GM12872 (cell line): ENCODE measurements around the gene DOCK4.

ENCODE experiments used
- TF ChIP-seq, protein P1 (sequence below): IDR thresholded peaks from 3 replicates; pipeline ENCODE4 v1.5.1; 2011; ENCODE audit warnings: low read depth, mild to moderate bottlenecking, low read length, moderate library complexity; ENCODE audit not compliant: insufficient read depth

Gene DOCK4

GRCh38 chr7:111682588-111683340 is 523.4 kb downstream of the DOCK4 start:
- TF ChIP-seq, protein P1, sequence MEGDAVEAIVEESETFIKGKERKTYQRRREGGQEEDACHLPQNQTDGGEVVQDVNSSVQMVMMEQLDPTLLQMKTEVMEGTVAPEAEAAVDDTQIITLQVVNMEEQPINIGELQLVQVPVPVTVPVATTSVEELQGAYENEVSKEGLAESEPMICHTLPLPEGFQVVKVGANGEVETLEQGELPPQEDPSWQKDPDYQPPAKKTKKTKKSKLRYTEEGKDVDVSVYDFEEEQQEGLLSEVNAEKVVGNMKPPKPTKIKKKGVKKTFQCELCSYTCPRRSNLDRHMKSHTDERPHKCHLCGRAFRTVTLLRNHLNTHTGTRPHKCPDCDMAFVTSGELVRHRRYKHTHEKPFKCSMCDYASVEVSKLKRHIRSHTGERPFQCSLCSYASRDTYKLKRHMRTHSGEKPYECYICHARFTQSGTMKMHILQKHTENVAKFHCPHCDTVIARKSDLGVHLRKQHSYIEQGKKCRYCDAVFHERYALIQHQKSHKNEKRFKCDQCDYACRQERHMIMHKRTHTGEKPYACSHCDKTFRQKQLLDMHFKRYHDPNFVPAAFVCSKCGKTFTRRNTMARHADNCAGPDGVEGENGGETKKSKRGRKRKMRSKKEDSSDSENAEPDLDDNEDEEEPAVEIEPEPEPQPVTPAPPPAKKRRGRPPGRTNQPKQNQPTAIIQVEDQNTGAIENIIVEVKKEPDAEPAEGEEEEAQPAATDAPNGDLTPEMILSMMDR: no peak

DNA sequence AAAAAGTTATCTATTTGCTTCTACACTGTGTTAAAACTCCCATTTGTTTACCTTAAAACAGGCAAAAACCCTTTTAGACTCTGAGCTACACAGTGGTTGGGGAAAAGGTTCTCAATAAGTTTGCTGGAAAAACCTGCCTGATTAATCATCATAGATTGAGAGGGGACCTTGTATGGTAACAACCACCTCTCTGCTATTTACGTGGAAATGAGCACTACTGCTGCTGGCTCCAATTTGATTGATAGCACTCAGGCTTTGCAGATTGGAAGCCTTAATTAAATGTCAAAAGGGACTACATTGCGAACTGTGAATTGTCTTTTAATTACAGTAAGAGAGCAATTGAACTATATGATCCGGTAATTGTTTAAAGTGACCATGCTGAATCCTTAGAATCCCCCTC is 525.0 kb downstream of the DOCK4 start:
- TF ChIP-seq, protein P1: no peak

GRCh38 chr7:111678986-111679385 is 527.2 kb downstream of the DOCK4 start:
- TF ChIP-seq, protein P1: no peak

- TF ChIP-seq, protein P1: no peak
Measured at GRCh38 chr7:111678281-111678680, 527.9 kb downstream of the DOCK4 start.

DNA sequence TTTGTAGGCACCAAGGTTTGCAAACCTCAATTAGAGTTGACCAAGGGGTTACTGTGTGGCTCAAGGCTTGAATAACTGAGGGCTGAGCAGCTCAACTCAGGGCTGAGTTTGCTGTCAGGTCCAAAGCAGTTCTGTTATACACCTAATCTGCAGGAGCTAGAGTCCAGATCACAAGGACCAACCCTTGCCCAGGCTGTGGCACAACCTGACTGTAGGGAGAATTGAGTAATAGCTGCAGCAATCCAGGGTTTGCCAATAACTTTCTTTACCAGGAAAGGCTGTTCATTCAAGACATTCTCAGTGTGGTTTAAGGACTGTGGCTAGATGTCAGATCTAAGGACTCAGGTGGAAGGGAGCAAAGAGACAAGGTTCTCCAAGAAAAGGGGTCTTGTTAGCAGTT is 528.4 kb downstream of the DOCK4 start:
- TF ChIP-seq, protein P1: no peak

GRCh38 chr7:111676811-111677210 is 529.4 kb downstream of the DOCK4 start:
- TF ChIP-seq, protein P1: no peak
